GM12878 (cell line): ENCODE data around the gene TMBIM6. TPM values are rescaled to one million over a fixed set of nuclear protein-coding genes. Genes with fewer than 3 reads are reported as not detected.
A peak's percentile ranks its signal among the peaks of the same experiment; 100 is the strongest.

Experiments
- ATAC-seq: fragments of 200-7000 bp; cut with Tn5 transposase; 3 replicates; pipeline ENCODE4 v1.9.1; 2020; ENCODE audit warnings: mild to moderate bottlenecking, moderate library complexity
- BruUV-seq: library from RNA; stranded (reverse); fragments of 400-500 nt; replicated peaks from 2 replicates; lab custom pipeline; 2021; lab: Mats Ljungman, UMichigan
- CTCF ChIA-PET: fragments of 300-600 bp; sonication (Branson Sonifier 250); formaldehyde crosslinking; extraction: SDS; loops from one replicate; lab custom pipeline; 2021; ENCODE audit warnings: inconsistent platforms; lab: Yijun Ruan, JAX
- POLR2A ChIA-PET: fragments of 350-600 bp; formaldehyde crosslinking; extraction: SDS; loops from one replicate; lab custom pipeline; 2021; ENCODE audit warnings: inconsistent platforms; lab: Charles Lee
- RAD21 ChIA-PET: fragments of 300-600 bp; sonication (Branson Sonifier 250); formaldehyde crosslinking; loops from one replicate; lab custom pipeline; 2023; ENCODE audit warnings: antibody characterized with exemption; ENCODE audit not compliant: unreplicated experiment; lab: Charles Lee
- SMC1A ChIA-PET: fragments of 300-600 bp; sonication (Branson Sonifier 250); formaldehyde crosslinking; loops from one replicate; lab custom pipeline; 2023; ENCODE audit not compliant: unreplicated experiment, uncharacterized antibody; lab: Charles Lee
- DNase-seq: peaks from one replicate; pipeline ENCODE4 v3.0.0-alpha.2; 2011; ENCODE audit warnings: low read depth, low spot score
- FAIRE-seq: peaks from 3 replicates; lab custom pipeline; 2011; peaks lifted over from hg19 to GRCh38; lab: Jason Lieb, UNC
- H2AFZ ChIP-seq: 2 replicates; pipeline ENCODE4 v1.6.0; 2011; ENCODE audit warnings: low read depth, low read length, control low read depth; ENCODE audit not compliant: control insufficient read depth
- H3K27ac ChIP-seq: 2 replicates; pipeline ENCODE4 v1.5.1; 2011; ENCODE audit warnings: control low read depth; ENCODE audit not compliant: control insufficient read depth, insufficient read depth
- H3K27me3 ChIP-seq, 2 experiments: replicated peaks in 1 of 2; 2 replicates each; pipeline versions ENCODE4 v1.6.0 to v1.6.1; 2011; ENCODE audit warnings: low read length in 1 of 2; ENCODE audit not compliant: control insufficient read depth in 2 of 2, insufficient read depth in 2 of 2
- H3K36me3 ChIP-seq, 2 experiments: 2 replicates each; pipeline ENCODE4 v1.5.1; 2011; ENCODE audit warnings: low read length in 1 of 2; ENCODE audit not compliant: control insufficient read depth in 2 of 2, insufficient read depth in 2 of 2
- H3K4me1 ChIP-seq: 2 replicates; pipeline ENCODE4 v1.6.1; 2011; ENCODE audit warnings: mild to moderate bottlenecking, low read length, moderate library complexity, mixed read lengths; ENCODE audit not compliant: control insufficient read depth, insufficient read depth
- H3K4me2 ChIP-seq: 2 replicates; pipeline ENCODE4 v1.6.0; 2011; ENCODE audit warnings: control low read depth; ENCODE audit not compliant: control insufficient read depth, insufficient read depth
- H3K4me3 ChIP-seq: fragments of 200-600 bp; sonication (generic); 2 replicates; pipeline ENCODE4 v1.5.1; 2016
- H3K79me2 ChIP-seq: 2 replicates; pipeline ENCODE4 v1.6.0; 2011; ENCODE audit warnings: low read length; ENCODE audit not compliant: control insufficient read depth, insufficient read depth
- H3K9ac ChIP-seq: 2 replicates; pipeline ENCODE4 v1.8.0; 2011; ENCODE audit warnings: low read length, control low read depth, mixed read lengths; ENCODE audit not compliant: control insufficient read depth, insufficient read depth
- H3K9me3 ChIP-seq: replicated peaks from 3 replicates; pipeline ENCODE4 v1.5.1; 2011; ENCODE audit warnings: mild to moderate bottlenecking, low read length; ENCODE audit not compliant: control insufficient read depth, insufficient read depth
- H4K20me1 ChIP-seq: 2 replicates; pipeline ENCODE4 v1.6.0; 2011; ENCODE audit not compliant: control insufficient read depth, insufficient read depth
- CREB1 ChIP-seq: IDR thresholded peaks from 2 replicates; pipeline ENCODE4 v1.6.1; 2012; ENCODE audit warnings: low read depth, mild to moderate bottlenecking, inconsistent platforms
- MEF2B ChIP-seq: fragments of 450-650 bp; IDR thresholded peaks from 2 replicates; pipeline ENCODE4 v1.6.1; 2018; ENCODE audit warnings: mild to moderate bottlenecking, moderate library complexity; ENCODE audit not compliant: partially characterized antibody, poor library complexity, severe bottlenecking
- POU2F2 ChIP-seq: IDR thresholded peaks from 3 replicates; pipeline ENCODE4 v1.6.1; 2011; ENCODE audit warnings: low read depth, mild to moderate bottlenecking, low read length, borderline replicate concordance
- SPI1 ChIP-seq: IDR thresholded peaks from 2 replicates; pipeline ENCODE4 v1.6.1; 2011; ENCODE audit warnings: low read depth, mild to moderate bottlenecking, low read length, moderate library complexity, borderline replicate concordance; ENCODE audit not compliant: insufficient read depth
- TCF3 ChIP-seq: IDR thresholded peaks from 2 replicates; pipeline ENCODE4 v1.6.1; 2012; ENCODE audit warnings: low read depth, mild to moderate bottlenecking, low read length, borderline replicate concordance; ENCODE audit not compliant: insufficient read depth
- WGBS: methylation state at CpG from one replicate; pipeline ENCODE4 v1.1.6; 2016; ENCODE audit warnings: low lambda C conversion rate; ENCODE audit not compliant: insufficient replicate concordance, insufficient coverage; ENCODE audit errors: missing lambda C conversion rate; 5-methylcytosine and 5-hydroxymethylcytosine counted together
- in situ Hi-C: fragments of 300-500 bp; cut with MboI; formaldehyde crosslinking; loops from 9 replicates; pipeline ENCODE4 v1.14.3; 2018; ENCODE audit warnings: mixed read lengths
- intact Hi-C: fragments of 100-400 bp; cut with micrococcal nuclease; formaldehyde crosslinking; loops from one replicate; pipeline ENCODE4 v1.14.2; 2022; ENCODE audit not compliant: unreplicated experiment
- polyA plus RNA-seq, 11 experiments: library from polyadenylated mRNA; depleted of rRNA in 4 of 11; unstranded in 6 of 11; stranded (reverse) in 5 of 11; fragments of >200 nt; fragmentation: Nextera tagmentation in 4 of 11; fragmentation: Illumina TruSeq in 1 of 11; extraction: Ambion mirVana in 4 of 11; extraction: Trizol in 1 of 11; gene quantifications; 1 replicate in 1 of 11; 2 replicates in 10 of 11; pipeline versions ENCODE4 v1.2.1 to v1.2.3, GENCODE V29; 2011 to 2016; ENCODE audit warnings: inconsistent platforms in 2 of 11, missing spikeins in 2 of 11, low read depth in 1 of 11
- total RNA-seq, 4 experiments: library from RNA; depleted of rRNA in 3 of 4; stranded (reverse); fragments of >200 nt in 3 of 4; fragmentation: Illumina TruSeq in 1 of 4; extraction: Trizol in 1 of 4; gene quantifications; 2 replicates each; pipeline versions ENCODE4 v1.2.1 to v1.2.3, GENCODE V29; 2013 to 2021
- TF ChIP-seq, protein P1 (sequence below): IDR thresholded peaks from 2 replicates; pipeline ENCODE4 v1.6.1; 2012; ENCODE audit warnings: improper control_type of control experiment, low read depth, low read length; ENCODE audit not compliant: insufficient replicate concordance
- TF ChIP-seq, protein P2 (sequence below): fragments of 450-650 bp; IDR thresholded peaks from 2 replicates; pipeline ENCODE4 v1.6.1; 2016; ENCODE audit warnings: mild to moderate bottlenecking

Gene TMBIM6
- total and polyA plus RNA-seq, 10 of the 15 experiments (the other 5 are each of a cell fraction or from before 2014, with no cell fraction given): 224 to 1,192 (median 379) TPM

GRCh38 chr12:49811136-49811535 lies 69.8 kb downstream of the TMBIM6 start:
- H3K4me3 ChIP-seq: no peak overlapping the region
- ATAC-seq (peak; percentile 64), DNase-seq (no peak), FAIRE-seq (no peak)
- 47% methylated on average over 5 of the region's 5 CpGs for WGBS
- no peak overlapping the region for H3K27ac ChIP-seq
- H3K9ac ChIP-seq: no peak overlapping the region
- no peak for TF ChIP-seq TCF3
- peak; percentile 59 for TF ChIP-seq MEF2B
- no TSS peak for BruUV-seq
- H3K9me3 ChIP-seq: no peaks in the 10 kb centered on the region
- RAD21 ChIA-PET: interaction anchor here (0.6 to 1.8 kb wide), 6 partner anchors 9 to 1115 kb away, joined by 3 to 7 read pairs (median 4); partner anchors contain the start of gene TMBIM6
- no peaks in the 10 kb centered on the region for H3K27me3 ChIP-seq
- no peak overlapping the region for H3K4me2 ChIP-seq
- intact Hi-C loops: no loop called here
- peaks cover 28% of the 10 kb centered on the region for H3K4me1 ChIP-seq
- SMC1A ChIA-PET: interaction anchor here (0.8 to 1.4 kb wide), 7 partner anchors 11 to 135 kb away, joined by 3 to 8 read pairs (median 5); partner anchors contain the start of genes NCKAP5L and TMBIM6
- H4K20me1 ChIP-seq: no peaks in the 10 kb centered on the region
- no peaks in the 10 kb centered on the region for H3K36me3 ChIP-seq
- POLR2A ChIA-PET: interaction anchor here (1.1 kb wide), 1 partner anchor 11 kb away, joined by 3 read pairs; no protein-coding TSS in a partner anchor
- no peaks in the 10 kb centered on the region; the same call in 1 of the 2 replicates for H3K79me2 ChIP-seq
- H2AFZ ChIP-seq: no peak overlapping the region
- in situ Hi-C loops: no loop called here
- CTCF ChIA-PET: interaction anchor here (0.8 to 2.6 kb wide), 6 partner anchors 24 to 464 kb away, joined by 3 to 12 read pairs (median 4); no protein-coding TSS in a partner anchor

- Histone ChIP-seq H3K27ac (peak overlapping the region; percentile 70), H3K4me3 (peak overlapping the region; percentile 38), H3K36me3 (no peaks in the 10 kb centered on the region), H4K20me1 (no peaks in the 10 kb centered on the region), H3K9ac (no peak overlapping the region; the same call in 1 of the 2 replicates), H3K9me3 (no peaks in the 10 kb centered on the region), H2AFZ (peak overlapping the region; percentile 11), H3K4me2 (peak overlapping the region; percentile 72), H3K27me3 (no peaks in the 10 kb centered on the region), H3K79me2 (no peaks in the 10 kb centered on the region; the same call in 1 of the 2 replicates), H3K4me1 (peaks cover 28% of the 10 kb centered on the region)
- FAIRE-seq (peak; percentile 49), DNase-seq (peak; percentile 36), ATAC-seq (peak; percentile 86)
- BruUV-seq: TSS peak; percentile 20
- intact Hi-C loops (loop anchor here (1.0 kb wide), 1 partner anchor 16 kb away; the partner anchor contains the start of gene NCKAP5L), in situ Hi-C loops (no loop called here)
- SMC1A ChIA-PET: interaction anchor here (0.7 to 1.4 kb wide), 9 partner anchors 12 to 134 kb away, joined by 3 to 8 read pairs (median 4); partner anchors contain the start of genes NCKAP5L and TMBIM6
- CTCF ChIA-PET: interaction anchor here (0.7 to 2.6 kb wide), 8 partner anchors 9 to 259 kb away, joined by 3 to 12 read pairs (median 4); no protein-coding TSS in a partner anchor
- 2% methylated on average over 4 of the region's 4 CpGs for WGBS
- POLR2A ChIA-PET: interaction anchor here (0.6 to 1.0 kb wide), 3 partner anchors 11 to 34 kb away, joined by 3 read pairs; no protein-coding TSS in a partner anchor
- RAD21 ChIA-PET: interaction anchor here (0.9 to 1.8 kb wide), 5 partner anchors 8 to 106 kb away, joined by 3 to 7 read pairs (median 4); partner anchors contain the start of gene TMBIM6
- TF ChIP-seq, protein P1, sequence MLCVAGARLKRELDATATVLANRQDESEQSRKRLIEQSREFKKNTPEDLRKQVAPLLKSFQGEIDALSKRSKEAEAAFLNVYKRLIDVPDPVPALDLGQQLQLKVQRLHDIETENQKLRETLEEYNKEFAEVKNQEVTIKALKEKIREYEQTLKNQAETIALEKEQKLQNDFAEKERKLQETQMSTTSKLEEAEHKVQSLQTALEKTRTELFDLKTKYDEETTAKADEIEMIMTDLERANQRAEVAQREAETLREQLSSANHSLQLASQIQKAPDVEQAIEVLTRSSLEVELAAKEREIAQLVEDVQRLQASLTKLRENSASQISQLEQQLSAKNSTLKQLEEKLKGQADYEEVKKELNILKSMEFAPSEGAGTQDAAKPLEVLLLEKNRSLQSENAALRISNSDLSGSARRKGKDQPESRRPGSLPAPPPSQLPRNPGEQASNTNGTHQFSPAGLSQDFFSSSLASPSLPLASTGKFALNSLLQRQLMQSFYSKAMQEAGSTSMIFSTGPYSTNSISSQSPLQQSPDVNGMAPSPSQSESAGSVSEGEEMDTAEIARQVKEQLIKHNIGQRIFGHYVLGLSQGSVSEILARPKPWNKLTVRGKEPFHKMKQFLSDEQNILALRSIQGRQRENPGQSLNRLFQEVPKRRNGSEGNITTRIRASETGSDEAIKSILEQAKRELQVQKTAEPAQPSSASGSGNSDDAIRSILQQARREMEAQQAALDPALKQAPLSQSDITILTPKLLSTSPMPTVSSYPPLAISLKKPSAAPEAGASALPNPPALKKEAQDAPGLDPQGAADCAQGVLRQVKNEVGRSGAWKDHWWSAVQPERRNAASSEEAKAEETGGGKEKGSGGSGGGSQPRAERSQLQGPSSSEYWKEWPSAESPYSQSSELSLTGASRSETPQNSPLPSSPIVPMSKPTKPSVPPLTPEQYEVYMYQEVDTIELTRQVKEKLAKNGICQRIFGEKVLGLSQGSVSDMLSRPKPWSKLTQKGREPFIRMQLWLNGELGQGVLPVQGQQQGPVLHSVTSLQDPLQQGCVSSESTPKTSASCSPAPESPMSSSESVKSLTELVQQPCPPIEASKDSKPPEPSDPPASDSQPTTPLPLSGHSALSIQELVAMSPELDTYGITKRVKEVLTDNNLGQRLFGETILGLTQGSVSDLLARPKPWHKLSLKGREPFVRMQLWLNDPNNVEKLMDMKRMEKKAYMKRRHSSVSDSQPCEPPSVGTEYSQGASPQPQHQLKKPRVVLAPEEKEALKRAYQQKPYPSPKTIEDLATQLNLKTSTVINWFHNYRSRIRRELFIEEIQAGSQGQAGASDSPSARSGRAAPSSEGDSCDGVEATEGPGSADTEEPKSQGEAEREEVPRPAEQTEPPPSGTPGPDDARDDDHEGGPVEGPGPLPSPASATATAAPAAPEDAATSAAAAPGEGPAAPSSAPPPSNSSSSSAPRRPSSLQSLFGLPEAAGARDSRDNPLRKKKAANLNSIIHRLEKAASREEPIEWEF: no peak
- TF ChIP-seq SPI1 (peak; percentile 70), POU2F2 (no peak), CREB1 (no peak)
- TF ChIP-seq, protein P2, sequence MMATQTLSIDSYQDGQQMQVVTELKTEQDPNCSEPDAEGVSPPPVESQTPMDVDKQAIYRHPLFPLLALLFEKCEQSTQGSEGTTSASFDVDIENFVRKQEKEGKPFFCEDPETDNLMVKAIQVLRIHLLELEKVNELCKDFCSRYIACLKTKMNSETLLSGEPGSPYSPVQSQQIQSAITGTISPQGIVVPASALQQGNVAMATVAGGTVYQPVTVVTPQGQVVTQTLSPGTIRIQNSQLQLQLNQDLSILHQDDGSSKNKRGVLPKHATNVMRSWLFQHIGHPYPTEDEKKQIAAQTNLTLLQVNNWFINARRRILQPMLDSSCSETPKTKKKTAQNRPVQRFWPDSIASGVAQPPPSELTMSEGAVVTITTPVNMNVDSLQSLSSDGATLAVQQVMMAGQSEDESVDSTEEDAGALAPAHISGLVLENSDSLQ: no peak
These were observed 70.6 kb downstream of the TMBIM6 start for GRCh38 chr12:49811961-49812401.
